Gastroesophageal sphincter (tissue), 4 donors: ENCODE results near the gene NHEJ1. TPM values are rescaled to one million over a fixed set of nuclear protein-coding genes. Genes with fewer than 3 reads are reported as not detected.
A peak's percentile ranks its signal among the peaks of the same experiment; 100 is the strongest.

Source experiments
- ATAC-seq: fragments of 150-250 bp; one replicate; pipeline ENCODE4 v1.9.1; 2016; ENCODE audit warnings: mild to moderate bottlenecking, moderate library complexity
- H3K27ac ChIP-seq, 4 donors: fragments of 200-600 bp; sonication (generic) in 3 of 4; 1 replicate in 3 of 4; 2 replicates in 1 of 4; pipeline ENCODE4 v1.5.1; 2016 to 2019
- H3K27me3 ChIP-seq: fragments of 200-600 bp; sonication (generic); one replicate; pipeline ENCODE4 v1.5.1; 2019
- H3K36me3 ChIP-seq, 2 donors: fragments of 200-600 bp; sonication (generic); one replicate each; pipeline ENCODE4 v1.5.1; 2019; ENCODE audit warnings: control low read depth in 1 of 2
- H3K4me1 ChIP-seq, 3 donors: fragments of 200-600 bp; sonication (generic); 1 replicate in 2 of 3; 2 replicates in 1 of 3; pipeline ENCODE4 v1.5.1; 2016 to 2019; ENCODE audit warnings: control low read depth in 2 of 3
- H3K4me3 ChIP-seq, 2 donors: fragments of 200-600 bp; sonication (generic); one replicate each; pipeline ENCODE4 v1.5.1; 2019; ENCODE audit warnings: mild to moderate bottlenecking in 1 of 2, moderate library complexity in 1 of 2
- H3K9me3 ChIP-seq, 3 donors: fragments of 200-600 bp; sonication (generic); one replicate each; pipeline ENCODE4 v1.5.1; 2017 to 2019; ENCODE audit warnings: control low read depth in 2 of 3
- EP300 ChIP-seq: sonication (generic); formaldehyde crosslinking; IDR thresholded peaks from one replicate; pipeline ENCODE4 v1.6.1; 2017; ENCODE audit warnings: antibody characterized with exemption, mild to moderate bottlenecking
- POLR2A ChIP-seq, 2 donors: fragments of 450-650 bp; IDR thresholded peaks; one replicate each; pipeline ENCODE4 v1.6.1; 2017; ENCODE audit warnings: antibody characterized with exemption in 2 of 2, mild to moderate bottlenecking in 2 of 2, moderate library complexity in 1 of 2
- POLR2AphosphoS5 ChIP-seq: sonication (generic); formaldehyde crosslinking; IDR thresholded peaks from one replicate; pipeline ENCODE4 v1.6.1; 2017; ENCODE audit warnings: antibody characterized with exemption
- WGBS, 2 donors: methylation state at CpG; one replicate each; pipeline ENCODE4 v1.1.5; 2018; ENCODE audit warnings: low coverage in 1 of 2; 5-methylcytosine and 5-hydroxymethylcytosine counted together
- total RNA-seq, 4 donors: library from RNA; depleted of rRNA; stranded (reverse); fragments of >200 nt; gene quantifications; one replicate each; pipeline ENCODE4 v1.1.0, GENCODE V29; 2016
- TF ChIP-seq, protein P1 (sequence below), 4 experiments: fragments of 200-600 bp in 2 of 4; fragments of 450-650 bp in 2 of 4; sonication (generic) in 1 of 4; IDR thresholded peaks; one replicate each; pipeline ENCODE4 v1.5.1; 2017 to 2019; ENCODE audit warnings: antibody characterized with exemption in 4 of 4, mild to moderate bottlenecking in 2 of 4, moderate library complexity in 2 of 4

NHEJ1 gene
- total RNA-seq, 4 donors from 2014 or later = 12.8 to 25.5 (median 17.4) TPM

- no peak for ATAC-seq
- Histone ChIP-seq H3K27ac (no peak overlapping the region), H3K36me3 (no peaks in the 10 kb centered on the region), H3K27me3 (peaks cover 96% of the 10 kb centered on the region), H3K9me3 (no peaks in the 10 kb centered on the region), H3K4me3 (no peak overlapping the region), H3K4me1 (no peaks in the 10 kb centered on the region)
- TF ChIP-seq POLR2A (IDR thresholded peaks at IDR 0.05) = no peak
- TF ChIP-seq, protein P1, sequence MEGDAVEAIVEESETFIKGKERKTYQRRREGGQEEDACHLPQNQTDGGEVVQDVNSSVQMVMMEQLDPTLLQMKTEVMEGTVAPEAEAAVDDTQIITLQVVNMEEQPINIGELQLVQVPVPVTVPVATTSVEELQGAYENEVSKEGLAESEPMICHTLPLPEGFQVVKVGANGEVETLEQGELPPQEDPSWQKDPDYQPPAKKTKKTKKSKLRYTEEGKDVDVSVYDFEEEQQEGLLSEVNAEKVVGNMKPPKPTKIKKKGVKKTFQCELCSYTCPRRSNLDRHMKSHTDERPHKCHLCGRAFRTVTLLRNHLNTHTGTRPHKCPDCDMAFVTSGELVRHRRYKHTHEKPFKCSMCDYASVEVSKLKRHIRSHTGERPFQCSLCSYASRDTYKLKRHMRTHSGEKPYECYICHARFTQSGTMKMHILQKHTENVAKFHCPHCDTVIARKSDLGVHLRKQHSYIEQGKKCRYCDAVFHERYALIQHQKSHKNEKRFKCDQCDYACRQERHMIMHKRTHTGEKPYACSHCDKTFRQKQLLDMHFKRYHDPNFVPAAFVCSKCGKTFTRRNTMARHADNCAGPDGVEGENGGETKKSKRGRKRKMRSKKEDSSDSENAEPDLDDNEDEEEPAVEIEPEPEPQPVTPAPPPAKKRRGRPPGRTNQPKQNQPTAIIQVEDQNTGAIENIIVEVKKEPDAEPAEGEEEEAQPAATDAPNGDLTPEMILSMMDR (IDR thresholded peaks at IDR 0.05) = no peak
- no peak for TF ChIP-seq POLR2AphosphoS5
- no peak for TF ChIP-seq EP300
- 2% methylated on average over 6 of the region's 6 CpGs; no CpG with 5 or more reads in 1 of the 2 donors for WGBS, 2 donors
Observed at GRCh38 chr2:219045937-219046550, 114.6 kb downstream of the NHEJ1 start.

DNA sequence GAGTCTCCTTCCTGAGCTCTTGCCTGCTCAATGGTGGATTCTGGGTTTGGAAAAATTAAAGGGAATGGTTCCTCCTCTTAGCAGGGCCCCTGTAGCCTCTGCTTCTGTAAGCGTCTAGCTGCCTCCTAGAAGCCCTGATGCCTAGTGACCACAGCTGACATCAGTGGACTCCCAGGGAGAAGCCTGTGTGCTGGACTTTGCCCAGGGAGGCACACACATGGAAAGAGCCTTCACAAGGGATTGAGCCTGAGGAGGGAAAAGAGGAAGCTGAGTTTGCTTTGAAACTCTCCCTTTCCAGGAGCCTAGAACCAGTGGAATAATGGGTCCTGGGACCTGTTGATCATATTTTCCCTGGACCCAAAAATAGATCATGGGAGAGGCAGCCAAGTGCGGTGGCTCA lies 117.9 kb downstream of the NHEJ1 start:
- 60% methylated on average over 1 of the region's 2 CpGs; no CpG with 5 or more reads in 1 of the 2 donors for WGBS, 2 donors

DNA sequence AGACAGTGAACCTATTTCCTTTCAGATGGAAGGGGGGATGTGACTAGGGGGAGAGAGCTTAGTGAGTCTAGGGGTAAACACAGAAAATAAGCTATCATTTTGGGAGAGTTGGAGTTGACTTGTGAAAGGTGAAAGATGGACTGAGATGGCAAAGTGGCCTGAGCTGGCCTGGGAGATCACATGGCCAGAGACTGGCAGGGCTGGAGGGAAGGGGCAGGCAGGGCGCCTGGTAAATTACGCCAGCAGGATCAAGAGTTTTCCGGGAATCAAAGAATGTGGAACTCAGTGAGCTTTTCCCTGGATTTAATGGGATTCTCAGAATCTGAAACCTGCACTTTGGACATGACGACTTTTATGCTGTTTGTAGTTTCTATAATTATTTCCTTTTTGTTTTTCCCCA lies 118.5 kb downstream of the NHEJ1 start:
- Histone ChIP-seq H3K27ac (no peak overlapping the region), H3K36me3 (no peaks in the 10 kb centered on the region), H3K4me3 (no peak overlapping the region), H3K4me1 (no peaks in the 10 kb centered on the region), H3K27me3 (peaks cover 97% of the 10 kb centered on the region), H3K9me3 (no peaks in the 10 kb centered on the region)
- WGBS, 2 donors = 75 to 82% methylated on average over 4 of the region's 4 CpGs
- TF ChIP-seq EP300 (no peak), POLR2A (IDR thresholded peaks at IDR 0.05) (no peak), POLR2AphosphoS5 (no peak)
- TF ChIP-seq, protein P1 (IDR thresholded peaks at IDR 0.05) = no peak
- no peak for ATAC-seq

More for the DNA sequence above, 117.9 kb downstream of the NHEJ1 start:
- Histone ChIP-seq H3K27me3 (peaks cover 95% of the 10 kb centered on the region), H3K4me1 (no peaks in the 10 kb centered on the region), H3K27ac (no peak overlapping the region), H3K4me3 (no peak overlapping the region), H3K36me3 (no peaks in the 10 kb centered on the region), H3K9me3 (no peaks in the 10 kb centered on the region)
- TF ChIP-seq POLR2A (IDR thresholded peaks at IDR 0.05) (no peak), POLR2AphosphoS5 (no peak), EP300 (no peak)
- TF ChIP-seq, protein P1 (IDR thresholded peaks at IDR 0.05) = no peak
- no peak for ATAC-seq

DNA sequence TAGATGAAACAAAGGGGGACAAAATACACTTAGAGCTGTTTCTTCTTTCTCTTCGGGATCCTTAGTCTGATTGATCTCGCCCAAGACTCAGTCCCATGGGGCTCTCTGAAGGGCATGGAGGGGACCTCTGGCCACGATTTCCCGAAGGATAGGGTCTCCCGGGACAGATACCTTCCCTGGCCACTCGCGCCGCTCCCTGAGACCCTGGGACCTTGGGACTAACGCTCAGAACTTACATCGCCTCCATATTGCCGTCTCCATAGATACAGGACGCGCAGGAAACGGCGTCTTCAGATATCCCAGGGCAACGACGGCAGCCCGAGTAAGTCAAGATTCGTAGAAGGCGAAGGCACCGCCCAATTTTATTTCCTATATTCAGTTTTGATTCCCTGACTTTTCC lies 119.4 kb downstream of the NHEJ1 start, which contains the start of gene CFAP65:
TSS of gene CFAP65 (minus strand) at position 265 of the 400 bp plus-strand sequence. CDS start 2,468 bp downstream, outside the sequence.
- no peak within 1 kb of the TSS for H3K27ac ChIP-seq
- H3K36me3 ChIP-seq = no peaks in the 10 kb centered on the region
- 2 to 3% methylated on average over 14 to 21 of the region's 21 CpGs for WGBS, 2 donors
- H3K9me3 ChIP-seq = no peaks in the 10 kb centered on the region
- peak within 1 kb of the TSS in 1 of 2 donors; percentile 15 for H3K4me3 ChIP-seq
- no peak for ATAC-seq
- H3K27me3 ChIP-seq = peaks cover 96% of the 10 kb centered on the region
- H3K4me1 ChIP-seq = no peaks in the 10 kb centered on the region
- TF ChIP-seq EP300 = no peak
- TF ChIP-seq POLR2AphosphoS5 = no peak

DNA sequence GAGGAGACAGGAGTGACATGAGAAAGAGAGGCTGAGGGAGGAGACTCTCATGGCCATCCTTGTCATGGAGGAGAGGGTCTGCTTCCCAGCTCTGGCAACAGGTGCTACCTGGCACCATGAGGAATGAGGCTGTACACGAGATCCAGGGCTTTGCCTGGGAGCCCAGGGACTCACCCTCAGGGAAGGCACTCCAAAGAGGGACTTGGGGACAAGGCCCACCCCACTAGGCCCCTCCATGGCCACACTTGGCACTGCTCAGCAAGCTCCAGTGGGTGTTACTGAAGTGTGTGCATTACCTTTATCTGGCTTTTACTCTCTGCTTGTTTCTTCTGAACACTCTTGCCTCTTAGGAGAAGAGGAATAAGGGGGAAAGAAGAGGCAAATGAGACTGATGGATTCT lies 122.0 kb downstream of the NHEJ1 start:
- no peaks in the 10 kb centered on the region for H3K4me1 ChIP-seq

More for the DNA sequence above, 122.0 kb downstream of the NHEJ1 start:
- Histone ChIP-seq H3K9me3 (no peaks in the 10 kb centered on the region), H3K4me3 (no peak overlapping the region), H3K27me3 (peaks cover 79% of the 10 kb centered on the region), H3K36me3 (no peaks in the 10 kb centered on the region), H3K27ac (no peak overlapping the region)
- ATAC-seq = no peak
- whole genome bisulfite sequencing, 2 donors = 0% methylated on average over 1 of the region's 1 CpG; no CpG with 5 or more reads in 1 of the 2 donors
- TF ChIP-seq POLR2A (IDR thresholded peaks at IDR 0.05) = no peak
- TF ChIP-seq EP300 = no peak
- TF ChIP-seq POLR2AphosphoS5 = no peak
- TF ChIP-seq, protein P1 (IDR thresholded peaks at IDR 0.05) = no peak
